ENCODE results near the gene MFAP3L.

DNA sequence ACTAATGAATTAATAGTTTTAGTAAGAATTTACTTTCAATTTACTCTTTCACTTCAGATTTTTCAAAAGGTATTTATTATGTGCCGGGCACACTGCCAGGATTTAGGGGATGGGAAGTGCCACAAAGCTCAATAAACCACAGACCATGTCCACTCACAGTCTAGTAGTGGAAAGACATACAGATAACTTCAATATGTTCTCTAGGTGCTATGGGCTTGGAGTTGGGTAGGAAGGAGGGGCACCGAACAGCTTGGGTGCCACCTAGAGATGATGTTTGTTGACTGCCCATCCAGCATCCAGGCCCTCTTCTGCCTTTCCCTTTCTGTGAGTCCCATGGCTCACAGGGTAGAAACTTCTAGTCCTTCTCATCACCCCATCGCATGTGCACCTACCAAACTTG is 17.8 kb downstream of the MFAP3L start:
- TF ChIP-seq, protein P1, sequence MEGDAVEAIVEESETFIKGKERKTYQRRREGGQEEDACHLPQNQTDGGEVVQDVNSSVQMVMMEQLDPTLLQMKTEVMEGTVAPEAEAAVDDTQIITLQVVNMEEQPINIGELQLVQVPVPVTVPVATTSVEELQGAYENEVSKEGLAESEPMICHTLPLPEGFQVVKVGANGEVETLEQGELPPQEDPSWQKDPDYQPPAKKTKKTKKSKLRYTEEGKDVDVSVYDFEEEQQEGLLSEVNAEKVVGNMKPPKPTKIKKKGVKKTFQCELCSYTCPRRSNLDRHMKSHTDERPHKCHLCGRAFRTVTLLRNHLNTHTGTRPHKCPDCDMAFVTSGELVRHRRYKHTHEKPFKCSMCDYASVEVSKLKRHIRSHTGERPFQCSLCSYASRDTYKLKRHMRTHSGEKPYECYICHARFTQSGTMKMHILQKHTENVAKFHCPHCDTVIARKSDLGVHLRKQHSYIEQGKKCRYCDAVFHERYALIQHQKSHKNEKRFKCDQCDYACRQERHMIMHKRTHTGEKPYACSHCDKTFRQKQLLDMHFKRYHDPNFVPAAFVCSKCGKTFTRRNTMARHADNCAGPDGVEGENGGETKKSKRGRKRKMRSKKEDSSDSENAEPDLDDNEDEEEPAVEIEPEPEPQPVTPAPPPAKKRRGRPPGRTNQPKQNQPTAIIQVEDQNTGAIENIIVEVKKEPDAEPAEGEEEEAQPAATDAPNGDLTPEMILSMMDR (IDR thresholded peaks at IDR 0.05), result no peak
- TF ChIP-seq POLR2AphosphoS5 (IDR thresholded peaks at IDR 0.05), result no peak
